DND-41 (cell line): ENCODE results near the gene MCRIP1.

Experiments used
- ATAC-seq: fragments of 200-7000 bp; cut with Tn5 transposase; 3 replicates; pipeline ENCODE4 v1.9.1; 2021; ENCODE audit warnings: low read depth; ENCODE audit not compliant: insufficient read depth
- DNase-seq: peaks from one replicate; pipeline ENCODE4 v3.0.0-alpha.2; 2020
- H2AFZ ChIP-seq: 2 replicates; pipeline ENCODE4 v1.6.0; 2012; ENCODE audit warnings: low read depth, low read length
- H3K27ac ChIP-seq: 2 replicates; pipeline ENCODE4 v1.5.1; 2012; ENCODE audit warnings: low read length, inconsistent platforms
- H3K27me3 ChIP-seq: fragments of 200-600 bp; sonication (generic); 2 replicates; pipeline ENCODE4 v1.6.0; 2012; ENCODE audit warnings: low read length, mild to moderate bottlenecking, inconsistent platforms; ENCODE audit not compliant: insufficient read depth, poor library complexity
- H3K36me3 ChIP-seq: 2 replicates; pipeline ENCODE4 v1.5.1; 2012; ENCODE audit warnings: low read length, inconsistent platforms; ENCODE audit not compliant: insufficient read depth
- H3K4me1 ChIP-seq: 2 replicates; pipeline ENCODE4 v1.5.1; 2012; ENCODE audit warnings: mild to moderate bottlenecking, low read length; ENCODE audit not compliant: insufficient read depth
- H3K4me2 ChIP-seq: 2 replicates; pipeline ENCODE4 v1.6.0; 2012; ENCODE audit warnings: mild to moderate bottlenecking, moderate library complexity, low read length, inconsistent platforms; ENCODE audit not compliant: insufficient read depth
- H3K4me3 ChIP-seq, 2 experiments: fragments of 200-600 bp in 1 of 2; shearing (Covaris generic) in 1 of 2; 2 replicates each; pipeline ENCODE4 v1.5.1; 2012 to 2016; ENCODE audit warnings: inconsistent platforms in 2 of 2, low read length in 2 of 2, mild to moderate bottlenecking in 2 of 2, low read depth in 1 of 2, moderate library complexity in 1 of 2
- H3K79me2 ChIP-seq: 2 replicates; pipeline ENCODE4 v1.6.0; 2012; ENCODE audit warnings: low read length, inconsistent platforms; ENCODE audit not compliant: insufficient read depth
- H3K9ac ChIP-seq: 2 replicates; pipeline ENCODE4 v1.6.0; 2012; ENCODE audit warnings: low read depth, mild to moderate bottlenecking, inconsistent platforms, low read length, moderate library complexity
- H3K9me3 ChIP-seq: 2 replicates; pipeline ENCODE4 v1.5.1; 2012; ENCODE audit warnings: low read length, moderate library complexity, mild to moderate bottlenecking, inconsistent platforms; ENCODE audit not compliant: insufficient read depth, severe bottlenecking
- H4K20me1 ChIP-seq: 2 replicates; pipeline ENCODE4 v1.6.0; 2012; ENCODE audit warnings: low read length; ENCODE audit not compliant: insufficient read depth
- EZH2 ChIP-seq: IDR thresholded peaks from 3 replicates; pipeline ENCODE4 v1.6.1; 2012; ENCODE audit warnings: borderline replicate concordance, low read depth, mild to moderate bottlenecking, moderate library complexity, low read length, inconsistent platforms; ENCODE audit not compliant: severe bottlenecking
- TF ChIP-seq, protein P1 (sequence below): IDR thresholded peaks from 2 replicates; pipeline ENCODE4 v1.5.1; 2012; ENCODE audit warnings: borderline replicate concordance, low read length, moderate library complexity, mild to moderate bottlenecking; ENCODE audit not compliant: poor library complexity, severe bottlenecking; ENCODE audit errors: extremely low read depth

The MCRIP1 gene

DNA sequence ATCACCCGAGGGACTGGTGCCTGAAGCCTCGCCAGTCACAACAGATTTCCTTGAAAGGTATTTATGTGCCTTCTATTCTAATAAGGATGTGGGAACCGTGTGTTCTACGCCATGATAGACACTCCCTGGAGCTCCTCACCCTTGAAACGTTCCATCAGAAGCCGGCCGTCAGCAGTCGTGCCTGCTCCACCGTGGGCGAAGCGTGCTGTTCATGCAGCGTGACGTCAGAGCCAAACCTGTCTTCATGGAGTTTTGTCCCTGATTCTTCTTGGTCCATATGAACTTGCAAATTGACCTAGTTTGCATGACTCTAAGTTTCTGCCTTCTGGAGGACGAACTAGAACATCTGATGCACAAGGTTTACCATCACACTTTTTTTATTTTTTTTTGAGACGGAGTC is 6.2 kb upstream of the MCRIP1 start:
- no peak overlapping the region for H3K4me3 ChIP-seq
- no peak overlapping the region for H2AFZ ChIP-seq
- H3K36me3 ChIP-seq = peaks cover 19% of the 10 kb centered on the region
- H3K9me3 ChIP-seq = no peaks in the 10 kb centered on the region
- peaks cover 3% of the 10 kb centered on the region for H3K4me1 ChIP-seq
- no peak for ATAC-seq
- H3K4me2 ChIP-seq = no peak overlapping the region
- no peaks in the 10 kb centered on the region for H3K79me2 ChIP-seq
- DNase-seq = no peak
- H3K27me3 ChIP-seq = no peaks in the 10 kb centered on the region
- H3K27ac ChIP-seq = no peak overlapping the region
- no peak overlapping the region for H3K9ac ChIP-seq
- peaks cover 13% of the 10 kb centered on the region for H4K20me1 ChIP-seq
- no peak for TF ChIP-seq EZH2
- TF ChIP-seq, protein P1, sequence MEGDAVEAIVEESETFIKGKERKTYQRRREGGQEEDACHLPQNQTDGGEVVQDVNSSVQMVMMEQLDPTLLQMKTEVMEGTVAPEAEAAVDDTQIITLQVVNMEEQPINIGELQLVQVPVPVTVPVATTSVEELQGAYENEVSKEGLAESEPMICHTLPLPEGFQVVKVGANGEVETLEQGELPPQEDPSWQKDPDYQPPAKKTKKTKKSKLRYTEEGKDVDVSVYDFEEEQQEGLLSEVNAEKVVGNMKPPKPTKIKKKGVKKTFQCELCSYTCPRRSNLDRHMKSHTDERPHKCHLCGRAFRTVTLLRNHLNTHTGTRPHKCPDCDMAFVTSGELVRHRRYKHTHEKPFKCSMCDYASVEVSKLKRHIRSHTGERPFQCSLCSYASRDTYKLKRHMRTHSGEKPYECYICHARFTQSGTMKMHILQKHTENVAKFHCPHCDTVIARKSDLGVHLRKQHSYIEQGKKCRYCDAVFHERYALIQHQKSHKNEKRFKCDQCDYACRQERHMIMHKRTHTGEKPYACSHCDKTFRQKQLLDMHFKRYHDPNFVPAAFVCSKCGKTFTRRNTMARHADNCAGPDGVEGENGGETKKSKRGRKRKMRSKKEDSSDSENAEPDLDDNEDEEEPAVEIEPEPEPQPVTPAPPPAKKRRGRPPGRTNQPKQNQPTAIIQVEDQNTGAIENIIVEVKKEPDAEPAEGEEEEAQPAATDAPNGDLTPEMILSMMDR = no peak

DNA sequence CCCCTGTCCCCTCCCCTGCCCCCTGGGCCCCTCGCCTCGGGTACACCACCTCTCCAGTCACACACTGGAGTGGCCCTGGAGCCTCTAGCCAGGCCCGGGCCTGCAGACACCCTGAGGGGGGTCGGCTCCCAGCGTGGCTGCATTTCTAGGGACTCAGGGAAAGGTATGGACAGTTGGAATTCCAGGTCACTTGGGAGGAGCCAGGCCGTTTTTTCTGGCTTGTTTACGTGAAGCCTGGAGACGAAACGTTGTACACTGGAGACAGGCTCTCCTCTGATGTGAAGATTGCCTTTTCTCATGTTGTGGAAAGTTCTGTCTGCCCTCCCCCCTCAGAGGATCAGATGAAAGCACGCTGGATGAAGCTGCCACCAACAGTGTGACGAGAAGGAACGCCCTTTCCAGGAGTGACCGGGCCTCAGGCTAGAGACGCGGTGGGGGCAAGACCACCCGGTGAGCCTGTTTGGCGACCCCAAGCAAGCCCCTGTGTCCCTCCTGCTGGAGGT is 5.7 kb upstream of the MCRIP1 start:
- peaks cover 8% of the 10 kb centered on the region for H3K4me1 ChIP-seq
- H3K9ac ChIP-seq = no peak overlapping the region
- peaks cover 3% of the 10 kb centered on the region for H3K79me2 ChIP-seq
- H3K27ac ChIP-seq = no peak overlapping the region
- no peak overlapping the region for H3K4me2 ChIP-seq
- H3K36me3 ChIP-seq = peaks cover 14% of the 10 kb centered on the region
- no peak overlapping the region for H3K4me3 ChIP-seq
- DNase-seq (no peak), ATAC-seq (no peak)
- H2AFZ ChIP-seq = no peak overlapping the region
- H4K20me1 ChIP-seq = peaks cover 11% of the 10 kb centered on the region
- TF ChIP-seq, protein P1 = no peak
- TF ChIP-seq EZH2 = no peak
- no peaks in the 10 kb centered on the region for H3K27me3 ChIP-seq
- H3K9me3 ChIP-seq = no peaks in the 10 kb centered on the region

DNA sequence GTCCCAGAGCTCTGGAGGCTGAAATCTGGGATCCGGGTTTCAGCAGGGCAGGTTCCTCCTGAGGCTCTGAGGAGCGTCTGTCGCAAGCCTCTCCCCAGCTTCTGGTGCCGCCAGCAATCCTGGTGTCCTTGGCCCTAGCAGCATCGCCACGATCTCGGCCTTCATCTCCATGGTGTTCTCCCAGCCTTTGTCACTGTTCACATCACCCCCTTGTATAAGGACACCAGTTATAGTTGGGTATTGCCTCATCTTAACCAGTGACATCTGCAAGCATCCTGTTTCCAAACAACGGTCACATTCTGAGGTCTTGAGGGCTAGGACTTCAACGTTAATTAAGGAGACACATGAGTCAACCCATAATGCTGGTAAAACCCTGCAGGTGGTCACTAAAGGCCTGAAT is 4.5 kb upstream of the MCRIP1 start:
- ATAC-seq = no peak

More for the DNA sequence above, 4.5 kb upstream of the MCRIP1 start:
- Histone ChIP-seq H2AFZ (no peak overlapping the region), H4K20me1 (peaks cover 5% of the 10 kb centered on the region), H3K79me2 (peaks cover 9% of the 10 kb centered on the region), H3K4me1 (peaks cover 14% of the 10 kb centered on the region), H3K27me3 (no peaks in the 10 kb centered on the region), H3K9ac (no peak overlapping the region), H3K4me2 (no peak overlapping the region), H3K27ac (no peak overlapping the region), H3K36me3 (peaks cover 2% of the 10 kb centered on the region), H3K4me3 (no peak overlapping the region), H3K9me3 (no peaks in the 10 kb centered on the region)
- no peak for TF ChIP-seq EZH2
- TF ChIP-seq, protein P1 = no peak
- DNase-seq = no peak
